HEK293 (cell line): ENCODE data around the gene SLC2A3.

Experiments
- MZF1 ChIP-seq: fragments of 450-650 bp; formaldehyde crosslinking; IDR thresholded peaks from 2 replicates; pipeline ENCODE4 v1.5.1; 2017; ENCODE audit warnings: missing biosample characterization, missing genetic modification characterization, borderline replicate concordance
- PBX3 ChIP-seq: sonication (generic); formaldehyde crosslinking; IDR thresholded peaks from 2 replicates; pipeline ENCODE4 v1.8.1; 2022; ENCODE audit warnings: mild to moderate bottlenecking, moderate library complexity, missing genetic modification reagents
- ZNF776 ChIP-seq: fragments of 450-650 bp; formaldehyde crosslinking; IDR thresholded peaks from 2 replicates; pipeline ENCODE4 v1.5.0; 2017; ENCODE audit warnings: missing biosample characterization, missing genetic modification characterization, borderline replicate concordance

DNA sequence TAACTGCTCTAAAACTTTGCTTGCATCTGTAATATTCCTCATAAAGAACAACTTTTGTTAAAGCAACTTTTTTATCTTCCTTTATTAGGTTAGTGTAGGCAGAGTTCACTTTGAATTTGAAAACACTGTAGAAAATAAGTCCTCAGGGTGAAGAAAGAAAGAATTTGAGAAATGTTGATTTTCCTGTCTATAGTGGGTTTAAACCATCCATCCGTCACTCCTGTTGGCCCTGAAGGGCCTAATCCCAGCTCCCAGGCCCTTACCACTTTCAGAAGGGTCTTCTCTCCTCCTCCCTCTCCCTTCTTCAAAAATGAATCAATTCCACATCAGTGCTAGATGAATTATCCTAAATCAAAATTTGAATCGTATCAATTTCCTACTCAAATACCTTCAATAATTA is 4.9 kb upstream of the SLC2A3 start:
- no peak for TF ChIP-seq MZF1 (tag by site-specific recombination)
- no peak for TF ChIP-seq PBX3 (CRISPR knock-in tag)
- no peak for TF ChIP-seq ZNF776 (tag by site-specific recombination)
